GM19099 (cell line): ENCODE data around the gene DNAJC25.

ENCODE experiments used
- POLR2A ChIP-seq: IDR thresholded peaks from 3 replicates; pipeline ENCODE4 v1.6.1; 2011; ENCODE audit warnings: low read depth; ENCODE audit not compliant: insufficient read length; ENCODE audit errors: extremely low read depth

DNAJC25 gene

GRCh38 chr9:111691672-111692329, 60.7 kb downstream of the DNAJC25 start:
- TF ChIP-seq POLR2A = no peak

GRCh38 chr9:111696796-111697195, 65.7 kb downstream of the DNAJC25 start:
- TF ChIP-seq POLR2A = no peak

- TF ChIP-seq POLR2A = no peak
Observed at GRCh38 chr9:111700776-111701175, 69.6 kb downstream of the DNAJC25 start.
